Kidney tubule cell (primary cell): ENCODE measurements around the gene RLF.
A peak's percentile ranks its signal among the peaks of the same experiment; 100 is the strongest.
"Not testable (repeated sequence)": the region's sequence is repeated elsewhere in the genome, so short reads cannot be mapped to it uniquely, and the experiment has no call there.

ENCODE experiments used
- DNase-seq: peaks from one replicate; pipeline ENCODE4 v3.0.0-alpha.2; 2018; ENCODE audit warnings: low spot score

RLF gene

DNA sequence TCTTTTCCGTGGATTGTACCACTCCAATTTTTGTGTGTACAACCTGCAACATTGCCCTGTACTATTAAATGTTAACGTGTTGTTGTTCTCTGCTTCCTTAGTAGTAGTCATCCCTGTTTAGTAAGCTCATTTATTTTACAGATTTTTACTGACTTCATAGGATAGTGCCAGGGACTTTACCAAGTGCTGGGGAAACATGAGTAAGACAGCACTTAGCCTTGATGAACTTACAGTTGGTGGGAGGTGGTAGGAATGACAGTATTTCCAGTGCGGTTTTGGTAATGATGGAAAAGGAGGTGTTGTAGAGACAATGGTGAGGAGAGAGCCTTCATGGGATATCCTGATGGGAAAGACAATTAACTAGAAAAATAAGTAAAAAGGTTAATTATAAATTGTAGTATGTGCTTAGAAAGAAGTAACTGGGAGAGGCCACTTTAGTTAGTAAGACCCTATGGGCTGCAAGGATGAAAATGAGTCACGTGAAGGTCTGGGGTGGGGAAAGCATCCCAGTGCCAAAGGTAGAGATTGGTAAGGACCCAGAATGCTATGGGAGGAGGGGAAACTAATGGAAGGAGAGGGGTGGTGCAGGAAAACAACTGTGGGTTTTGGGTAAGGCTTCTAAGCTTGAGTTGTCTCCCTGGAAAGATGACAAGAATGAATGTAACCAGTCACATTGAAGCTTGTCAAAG lies 1.7 kb downstream of the RLF start:
- peak; percentile 53 for DNase-seq

DNA sequence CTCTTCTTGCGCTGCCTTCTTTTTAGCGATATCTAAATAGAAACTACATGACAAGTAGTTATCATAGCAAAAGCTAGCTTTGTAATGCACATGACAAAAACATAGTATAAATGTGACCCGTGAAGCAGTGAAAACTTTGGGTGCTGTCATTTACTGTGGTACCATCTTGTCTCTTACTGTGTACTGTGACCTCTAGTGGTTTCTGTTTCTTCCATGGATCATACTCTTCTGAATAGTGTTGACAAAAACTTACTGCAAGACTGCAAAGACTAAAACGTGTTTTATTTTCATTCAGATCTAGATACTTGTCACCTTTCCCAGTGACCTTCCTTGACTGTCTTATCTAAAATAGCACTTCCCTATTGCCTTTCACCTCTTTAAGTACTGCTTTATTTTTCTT lies 6.1 kb downstream of the RLF start:
- DNase-seq: no peak

DNA sequence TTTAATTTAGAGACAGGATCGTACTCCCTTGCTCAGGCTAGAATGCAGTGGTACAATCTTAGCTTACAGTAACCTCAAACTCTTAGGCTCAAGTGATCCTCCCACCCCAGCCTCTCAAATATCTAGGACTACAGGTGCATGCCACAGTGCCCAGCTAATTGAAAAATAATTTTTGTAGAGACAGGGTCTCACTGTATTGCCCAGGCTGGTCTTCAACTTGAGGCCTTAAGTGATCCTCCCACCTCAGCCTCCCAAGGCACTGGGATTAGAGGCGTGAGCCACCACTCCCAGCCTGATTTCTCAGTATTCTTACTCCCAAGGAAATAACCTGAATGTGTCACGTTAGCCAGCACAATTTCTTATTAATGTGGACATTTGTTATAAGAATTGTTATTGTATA lies 9.8 kb downstream of the RLF start:
- no peak for DNase-seq

DNA sequence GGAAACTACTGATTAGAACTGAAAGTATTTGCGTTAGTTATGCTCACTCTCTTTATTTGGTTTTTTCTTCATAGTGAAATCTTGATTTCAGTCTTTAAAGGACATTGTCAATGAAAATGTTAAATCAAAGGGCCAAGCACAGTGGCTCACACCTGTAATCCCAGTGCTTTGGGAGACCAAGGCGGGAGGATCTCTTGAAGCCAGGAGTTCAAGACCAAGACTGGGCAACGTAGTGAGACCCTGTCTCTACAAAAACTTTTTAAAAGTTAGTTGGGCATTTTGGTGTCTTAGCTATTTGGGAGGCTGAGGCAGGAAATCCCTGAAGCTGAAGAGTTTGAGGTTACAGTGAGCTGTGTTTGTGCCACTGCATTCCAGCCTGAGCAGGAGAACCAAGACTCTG lies 13.6 kb downstream of the RLF start:
- DNase-seq: no peak

DNA sequence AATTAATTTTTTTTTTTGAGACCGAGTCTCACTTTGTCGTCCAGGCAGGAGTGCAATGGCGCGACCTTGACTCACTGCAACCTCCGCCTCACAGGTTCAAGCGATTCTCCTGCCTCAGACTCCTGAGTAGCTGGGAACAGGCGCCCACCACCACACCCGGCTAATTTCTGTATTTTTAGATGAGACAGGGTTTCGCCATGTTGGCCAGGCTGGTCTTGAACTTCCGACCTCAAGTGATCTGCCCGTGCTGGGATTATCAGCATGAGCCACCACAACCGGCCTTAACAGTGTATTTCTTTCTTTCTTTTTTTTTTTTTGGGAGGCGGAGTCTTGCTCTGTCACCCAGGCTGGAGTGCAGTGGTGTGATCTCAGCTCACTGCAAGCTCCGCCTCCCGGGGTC lies 15.8 kb downstream of the RLF start:
- DNase-seq: not testable (repeated sequence)

DNA sequence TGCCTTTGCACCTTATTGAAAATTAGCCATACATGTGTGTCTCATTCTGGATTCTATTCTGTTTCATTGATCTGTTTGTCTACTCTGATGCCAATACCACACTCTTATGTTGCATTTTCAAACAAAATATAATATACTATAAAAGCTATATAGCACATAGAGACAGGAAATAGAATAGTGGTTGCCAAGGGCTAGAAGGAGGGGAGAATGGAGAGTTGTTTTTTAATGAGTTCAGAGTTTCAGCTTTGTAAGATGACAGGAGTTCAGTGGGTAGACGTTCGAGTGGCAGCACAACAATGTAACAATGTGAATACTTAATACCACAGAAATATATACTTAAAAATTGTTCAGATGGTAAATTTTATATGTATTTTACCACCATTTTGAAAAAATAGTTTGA lies 17.0 kb downstream of the RLF start:
- no peak for DNase-seq

DNA sequence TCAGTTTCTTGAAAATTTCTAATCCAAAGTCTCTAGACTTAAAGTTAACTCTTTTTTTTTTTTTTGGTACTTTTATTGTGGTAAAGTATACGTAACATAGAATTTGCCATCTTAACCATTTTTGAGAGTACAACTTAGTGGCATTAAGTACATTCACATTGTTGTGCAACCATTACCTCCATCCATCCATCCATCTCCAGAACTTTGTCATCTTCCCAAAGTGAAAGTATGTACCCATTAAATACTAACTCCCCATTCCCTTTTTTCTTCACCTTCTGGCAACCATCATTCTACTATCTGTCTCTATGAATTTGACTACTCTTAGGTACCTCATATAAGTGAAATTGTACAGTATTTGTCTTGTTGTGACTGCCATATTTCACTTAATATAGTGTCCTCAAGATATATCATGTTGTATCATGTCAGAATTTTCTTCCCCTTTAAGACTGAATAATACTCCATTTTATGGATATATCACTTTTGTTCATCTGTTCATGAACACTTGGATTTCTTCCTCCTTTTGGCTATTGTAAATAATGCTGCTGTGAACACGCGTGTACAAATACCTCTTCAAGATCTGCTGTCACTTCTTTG lies 18.4 kb downstream of the RLF start:
- no peak for DNase-seq

DNA sequence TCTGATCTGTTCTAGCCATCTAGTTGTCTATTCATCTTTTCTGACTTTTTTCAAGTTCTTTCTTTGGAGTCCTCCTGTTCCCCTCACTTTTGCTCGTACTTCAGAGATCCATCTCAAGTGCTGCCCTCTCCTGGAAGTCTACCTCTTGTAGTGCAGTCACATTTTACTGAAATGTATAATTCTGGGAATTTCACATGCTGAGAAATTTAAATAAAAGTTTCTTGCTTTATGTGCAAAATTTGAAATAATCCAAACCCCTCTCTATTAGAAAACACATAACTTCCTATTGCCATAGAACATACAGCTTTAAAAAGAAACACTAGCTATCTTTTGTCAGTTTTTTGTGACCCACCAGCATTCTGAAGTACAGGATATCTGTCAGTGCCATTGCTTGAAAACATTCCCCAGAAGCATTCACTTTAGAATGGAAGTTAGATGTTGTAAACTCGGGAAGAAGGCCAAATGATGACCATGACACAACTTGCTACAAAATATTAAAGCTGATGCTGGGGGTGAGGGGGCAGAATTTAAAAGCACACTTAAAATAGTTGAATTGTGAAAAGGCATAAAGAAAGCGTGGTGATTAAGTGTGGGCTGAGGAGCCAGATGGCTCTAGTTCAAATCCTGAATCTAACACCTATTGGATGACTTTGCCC lies 22.0 kb downstream of the RLF start:
- peak; percentile 15 for DNase-seq

DNA sequence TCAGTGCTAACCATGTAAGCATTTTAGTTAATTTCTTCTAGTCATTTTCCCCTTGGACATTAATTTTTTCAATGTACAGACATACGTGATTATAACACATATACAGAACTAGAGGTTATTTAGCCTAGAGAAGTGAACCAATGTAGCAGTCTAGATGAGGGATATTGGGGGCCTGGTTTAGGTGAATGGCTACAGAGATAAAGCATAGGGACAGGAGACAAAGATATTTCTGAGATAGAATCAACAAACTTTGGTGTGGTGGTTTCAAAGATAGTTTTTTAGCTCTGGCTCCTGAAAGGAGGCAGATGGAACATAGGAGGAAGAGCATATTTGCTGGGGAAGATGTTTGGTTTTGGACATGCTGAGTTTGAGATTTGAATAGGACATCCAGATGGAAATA lies 23.0 kb downstream of the RLF start:
- no peak for DNase-seq

DNA sequence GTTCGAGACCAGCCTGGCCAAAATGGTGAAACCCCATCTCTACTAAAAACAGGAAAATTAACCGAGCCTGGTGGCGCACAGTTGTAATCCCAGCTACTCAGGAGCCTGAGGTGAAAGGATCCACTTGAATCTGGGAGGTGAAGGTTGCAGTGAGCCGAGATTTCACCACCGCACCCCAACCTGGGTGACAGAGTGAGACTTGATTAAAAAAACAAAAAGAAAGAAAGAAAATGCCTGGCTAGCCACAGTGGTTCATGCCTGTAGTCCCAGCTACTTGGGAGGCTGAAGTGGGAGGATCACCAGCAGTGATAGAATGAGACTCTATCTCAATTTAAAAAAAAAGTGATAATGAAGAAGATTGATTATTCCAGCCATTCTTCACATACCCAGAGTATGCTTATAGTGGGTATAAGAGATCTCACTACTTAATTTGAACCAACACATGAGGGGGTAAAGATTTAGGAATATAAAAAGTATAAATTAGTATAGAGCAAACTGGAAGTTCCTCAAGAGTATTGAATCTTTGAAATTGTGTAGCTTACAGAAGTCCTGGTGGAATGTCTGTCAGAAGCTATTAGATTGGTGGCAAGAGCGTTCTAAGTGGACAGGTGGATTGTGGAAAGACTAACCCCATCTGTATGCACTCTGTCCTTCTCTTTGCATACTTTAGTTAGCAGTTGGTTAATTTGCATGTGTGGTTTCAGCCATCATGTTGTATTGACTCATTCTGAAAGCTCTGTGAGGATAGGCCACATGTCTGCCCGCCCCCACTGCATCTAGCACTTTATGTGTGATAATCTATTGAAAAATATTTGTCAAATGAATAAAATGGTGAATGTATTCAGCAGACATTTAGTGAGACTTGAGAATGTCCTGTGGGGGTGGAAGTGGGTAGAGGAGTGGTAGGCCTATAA lies 25.0 kb downstream of the RLF start:
- DNase-seq: peak; percentile 75

DNA sequence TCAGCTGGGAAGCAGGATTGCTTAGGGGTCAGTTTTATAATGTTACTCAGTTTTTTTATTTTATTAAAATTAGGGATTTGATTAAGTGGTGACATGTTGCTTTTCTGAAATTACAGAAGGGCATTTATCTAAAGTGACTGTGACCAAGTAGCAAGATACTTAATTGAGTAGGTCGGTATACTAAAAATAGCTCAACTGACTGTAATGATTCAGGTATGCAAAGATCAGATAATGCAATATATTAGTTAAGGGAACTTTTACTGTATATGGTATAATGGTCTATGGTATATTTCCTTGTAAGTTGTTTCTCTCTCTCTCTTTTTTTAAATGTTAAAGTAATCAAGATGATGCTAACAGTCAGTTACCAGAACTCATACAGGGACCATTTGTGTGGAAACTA lies 26.2 kb downstream of the RLF start:
- no peak for DNase-seq

DNA sequence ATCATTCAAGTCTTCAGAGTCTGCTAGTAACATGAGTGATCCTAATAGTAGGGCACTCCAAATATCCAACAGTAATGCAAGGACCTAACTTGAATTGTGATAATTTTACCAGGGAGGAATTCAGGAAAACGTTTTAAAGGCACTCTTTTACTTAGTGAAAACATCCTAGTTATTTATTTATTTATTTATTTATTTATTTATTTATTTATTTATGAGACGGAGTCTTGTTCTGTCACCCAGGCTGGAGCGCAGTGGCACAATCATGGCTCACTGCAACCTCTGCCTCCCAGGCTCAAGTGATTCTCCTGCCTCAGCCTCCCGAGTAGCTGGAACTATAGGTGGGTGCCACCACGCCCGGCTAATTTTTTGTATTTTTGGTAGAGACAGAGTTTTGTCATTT lies 33.5 kb downstream of the RLF start:
- not testable (repeated sequence) for DNase-seq

DNA sequence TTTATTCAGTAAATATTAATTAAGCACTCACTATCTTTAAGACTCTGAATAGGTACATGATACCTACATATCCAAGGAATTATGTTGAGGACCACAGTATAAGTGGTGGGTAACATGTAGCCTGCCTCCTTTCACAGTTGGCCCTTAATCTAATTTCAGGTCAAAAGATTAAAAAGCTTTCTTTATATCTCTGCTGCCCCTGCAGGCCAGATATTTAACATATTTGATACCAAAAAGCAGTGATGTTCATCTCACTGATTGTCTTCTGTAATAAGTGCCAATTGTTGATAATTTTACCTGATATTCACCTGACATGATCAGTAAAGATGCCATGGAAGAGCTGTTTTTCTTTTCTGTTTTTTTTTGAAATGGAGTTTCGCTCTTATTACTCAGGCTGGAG lies 36.5 kb downstream of the RLF start:
- DNase-seq: no peak

DNA sequence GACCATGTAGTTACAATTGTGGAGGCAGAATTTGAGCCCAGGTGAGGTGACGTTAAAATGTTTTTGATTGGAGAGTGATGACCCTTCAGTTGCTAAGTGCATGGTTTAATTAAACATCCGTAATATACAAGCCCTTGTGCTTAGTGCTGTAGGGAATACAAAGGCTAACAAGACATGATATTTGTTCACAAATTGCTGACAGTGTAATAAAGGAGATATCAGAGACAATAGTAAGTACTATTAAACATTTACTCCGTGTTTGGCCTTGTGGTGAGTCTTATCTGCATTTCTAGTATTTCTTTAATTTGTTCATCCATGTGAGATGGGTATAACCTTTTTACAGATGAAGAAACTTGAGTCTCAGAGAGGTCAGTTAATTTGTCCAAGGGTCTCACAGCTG lies 37.9 kb downstream of the RLF start:
- DNase-seq: no peak

DNA sequence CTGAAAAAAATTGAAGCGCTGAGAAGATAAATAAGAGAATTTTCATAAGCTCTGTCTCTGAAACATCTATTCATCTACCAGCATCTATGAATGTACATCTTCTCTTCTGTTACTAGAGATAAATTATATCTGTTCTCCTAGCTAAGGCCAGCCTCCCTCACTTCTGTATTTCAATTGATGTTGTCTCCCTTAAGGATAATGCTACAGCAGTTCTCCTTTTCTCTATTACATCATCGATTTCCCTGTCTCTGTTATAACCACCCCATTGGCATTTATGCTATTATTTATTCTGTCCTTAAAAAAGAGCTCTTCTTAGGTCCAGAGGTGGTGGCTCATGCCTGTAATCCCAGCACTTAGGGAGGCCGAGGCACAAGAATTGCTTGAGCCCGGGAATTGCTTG lies 43.7 kb downstream of the RLF start:
- DNase-seq: no peak

DNA sequence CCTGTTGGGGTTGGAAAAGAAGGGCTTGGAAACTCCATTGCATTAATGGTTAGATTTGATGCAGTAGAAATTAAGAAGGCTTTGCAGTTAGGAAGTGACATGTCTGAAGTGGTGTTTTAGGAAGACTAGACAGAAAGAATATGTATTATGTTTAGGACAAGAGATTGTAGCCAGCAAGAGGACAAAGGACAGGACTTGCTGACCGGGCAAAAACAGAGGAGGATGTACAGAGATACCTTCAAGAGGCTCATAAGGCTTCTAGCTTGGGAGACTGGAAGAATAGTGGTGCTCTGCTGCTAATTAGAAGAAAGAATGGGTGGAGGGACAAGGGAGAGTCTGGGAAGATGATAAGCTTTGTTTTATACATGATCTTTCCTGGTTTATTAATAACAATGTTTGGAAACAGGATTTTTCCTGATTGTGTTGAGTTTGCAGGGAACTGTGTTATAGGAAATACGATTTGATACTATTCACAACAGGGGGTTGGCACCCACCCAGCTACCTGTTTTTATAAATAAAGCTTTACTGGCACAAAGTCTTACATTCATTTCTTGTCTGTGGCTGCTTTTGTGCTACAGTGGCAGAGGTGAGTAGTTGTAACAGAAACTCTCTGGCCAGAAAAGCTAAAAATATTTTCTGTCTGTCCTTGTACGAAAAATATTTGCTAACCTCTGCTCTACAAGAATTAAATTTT lies 49.5 kb downstream of the RLF start:
- DNase-seq: no peak

DNA sequence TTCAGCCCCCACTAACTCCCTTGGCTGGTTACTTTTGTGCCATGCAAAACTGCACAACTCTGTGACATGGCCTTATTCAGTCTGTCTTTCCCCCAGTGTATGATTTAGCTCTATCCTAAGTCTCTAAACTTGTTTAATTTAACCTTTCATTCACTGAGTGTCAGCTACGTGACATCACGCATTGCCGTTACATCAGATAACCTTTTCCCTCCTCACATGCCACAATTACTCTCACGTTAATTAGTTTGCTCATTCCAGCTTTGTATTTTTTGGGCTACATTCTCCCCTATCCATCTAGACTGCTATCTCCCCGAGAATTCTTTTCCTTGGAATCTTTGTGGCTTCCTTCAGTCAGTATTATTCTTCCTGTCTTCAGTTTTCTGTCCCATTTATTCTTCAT lies 57.1 kb downstream of the RLF start:
- no peak for DNase-seq

DNA sequence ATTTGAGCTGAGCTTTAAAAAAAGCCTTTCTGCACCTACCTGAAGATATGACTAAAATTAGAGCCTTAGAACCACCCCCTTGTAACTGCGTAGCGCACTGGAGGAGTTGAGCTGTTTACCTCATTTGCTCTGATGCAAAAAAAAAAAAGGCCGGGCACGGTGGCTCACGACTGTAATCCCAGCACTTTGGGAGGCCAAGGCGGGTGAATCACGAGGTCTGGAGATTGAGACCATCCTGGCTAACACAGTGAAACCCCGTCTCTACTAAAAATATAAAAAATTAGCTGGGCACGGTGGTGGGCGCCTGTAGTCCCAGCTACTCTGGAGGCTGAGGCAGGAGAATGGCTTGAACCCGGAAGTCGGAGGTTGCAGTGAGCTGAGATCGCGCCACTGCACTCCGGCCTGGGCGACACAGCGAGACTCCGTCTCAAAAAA lies 60.3 kb downstream of the RLF start:
- not testable (repeated sequence) for DNase-seq

DNA sequence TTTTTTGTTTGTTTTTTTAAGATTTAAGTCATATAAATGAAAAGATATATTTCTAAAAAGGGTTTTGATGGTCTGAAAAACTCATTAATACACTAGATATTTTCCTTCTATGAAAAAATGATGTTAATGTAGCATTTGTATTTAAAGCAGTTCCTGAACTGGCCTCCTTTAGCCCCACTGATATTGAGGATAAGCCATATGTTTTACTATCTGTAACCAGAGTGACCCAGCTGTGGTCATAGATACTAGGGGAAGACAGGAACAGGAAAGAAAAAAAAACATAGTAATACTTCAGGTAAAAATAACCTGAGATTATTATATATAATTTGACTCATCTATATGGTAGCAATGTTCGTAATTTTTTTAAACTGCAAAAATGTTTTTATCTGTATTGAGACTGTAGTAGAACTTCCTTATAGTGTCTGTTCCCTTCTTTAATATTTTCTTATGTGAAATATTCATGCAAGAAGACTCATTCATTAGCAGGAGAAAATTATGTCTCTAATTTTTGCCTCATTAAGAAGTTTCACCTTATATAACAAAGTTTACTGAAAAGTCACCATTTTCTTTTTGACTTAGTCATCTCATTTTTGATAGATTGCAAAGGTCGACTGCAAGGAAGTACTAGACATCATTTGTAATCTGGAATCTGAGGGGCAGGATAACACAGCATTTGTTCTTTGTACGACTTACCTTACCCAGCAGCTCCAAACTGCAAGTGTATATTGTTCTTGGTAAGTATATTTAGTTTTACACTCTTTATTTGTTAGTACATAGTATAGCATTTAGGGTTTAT lies 61.0 kb downstream of the RLF start:
- DNase-seq: no peak

DNA sequence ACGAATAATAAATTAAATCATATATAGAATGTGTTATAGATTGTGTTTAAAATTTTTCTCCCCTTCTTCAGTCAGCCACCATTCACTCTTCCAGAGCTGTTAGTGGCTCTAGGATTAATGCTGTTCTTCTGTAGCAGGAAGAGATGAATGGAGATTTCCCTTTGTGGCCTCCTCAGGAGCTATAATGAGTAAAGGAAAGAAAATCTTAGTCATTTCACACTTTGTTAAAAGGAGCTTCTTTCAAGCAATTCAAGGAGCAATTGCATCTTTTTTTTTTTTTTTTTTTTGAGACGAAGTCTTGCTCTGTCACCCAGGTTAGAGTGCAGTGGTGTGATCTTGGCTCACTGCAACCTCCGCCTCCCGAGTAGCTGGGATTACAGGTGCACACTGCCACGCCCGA lies 62.9 kb downstream of the RLF start:
- DNase-seq: no peak

DNA sequence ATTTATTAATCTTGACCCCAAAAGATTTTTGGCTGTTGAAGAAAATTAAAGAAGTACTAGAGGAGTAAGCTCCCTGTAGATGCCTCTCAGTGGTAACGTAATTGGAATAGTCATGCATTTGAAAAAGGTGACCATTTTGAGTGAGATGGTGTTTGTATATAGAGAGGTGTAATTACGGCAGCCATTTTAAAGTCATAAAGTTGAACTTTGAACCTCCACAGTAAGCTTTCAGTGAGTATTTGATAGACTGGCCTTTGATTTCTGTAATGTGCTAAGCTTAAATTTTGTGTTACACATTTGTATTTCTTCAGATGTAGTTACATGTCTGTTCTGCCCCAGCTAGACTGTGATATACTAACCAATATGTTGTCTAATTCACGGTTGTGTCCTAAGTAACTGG lies 65.0 kb downstream of the RLF start:
- no peak for DNase-seq
